ENCODE measurements around the gene CCDC88C. TPM values are rescaled to one million over a fixed set of nuclear protein-coding genes. Genes with fewer than 3 reads are reported as not detected.

CCDC88C gene
- total and polyA plus RNA-seq, 4 donors: 16.5 to 66.0 (median 32.1) TPM

- DNase-seq: no peak
- Histone ChIP-seq H3K9ac (ENCODE audit: insufficient read depth in 1 of 2, low read length in 2 of 2) (no peak overlapping the region), H3K4me3 (no peak overlapping the region), H3K9me3 (ENCODE audit: control insufficient read depth in 4 of 4, insufficient read depth in 3 of 4, low read length in 3 of 4) (no peaks in the 10 kb centered on the region), H3K27ac (ENCODE audit: low read depth in 1 of 2, low read length in 1 of 2) (no peak overlapping the region), H3K4me1 (ENCODE audit: control insufficient read depth in 5 of 5, insufficient read depth in 5 of 5, low read length in 5 of 5) (no peaks in the 10 kb centered on the region), H3K27me3 (ENCODE audit: control insufficient read depth in 3 of 3, insufficient read depth in 3 of 3, low read length in 2 of 3) (no peaks in the 10 kb centered on the region), H3K36me3 (ENCODE audit: control insufficient read depth in 4 of 4, insufficient read depth in 4 of 4, low read length in 4 of 4) (no peaks in the 10 kb centered on the region)
- 82 to 87% methylated on average over 9 of the region's 9 CpGs for WGBS, 2 donors
- ATAC-seq (ENCODE audit: insufficient read depth, low FRiP score): no peak
- TF ChIP-seq, protein P1, sequence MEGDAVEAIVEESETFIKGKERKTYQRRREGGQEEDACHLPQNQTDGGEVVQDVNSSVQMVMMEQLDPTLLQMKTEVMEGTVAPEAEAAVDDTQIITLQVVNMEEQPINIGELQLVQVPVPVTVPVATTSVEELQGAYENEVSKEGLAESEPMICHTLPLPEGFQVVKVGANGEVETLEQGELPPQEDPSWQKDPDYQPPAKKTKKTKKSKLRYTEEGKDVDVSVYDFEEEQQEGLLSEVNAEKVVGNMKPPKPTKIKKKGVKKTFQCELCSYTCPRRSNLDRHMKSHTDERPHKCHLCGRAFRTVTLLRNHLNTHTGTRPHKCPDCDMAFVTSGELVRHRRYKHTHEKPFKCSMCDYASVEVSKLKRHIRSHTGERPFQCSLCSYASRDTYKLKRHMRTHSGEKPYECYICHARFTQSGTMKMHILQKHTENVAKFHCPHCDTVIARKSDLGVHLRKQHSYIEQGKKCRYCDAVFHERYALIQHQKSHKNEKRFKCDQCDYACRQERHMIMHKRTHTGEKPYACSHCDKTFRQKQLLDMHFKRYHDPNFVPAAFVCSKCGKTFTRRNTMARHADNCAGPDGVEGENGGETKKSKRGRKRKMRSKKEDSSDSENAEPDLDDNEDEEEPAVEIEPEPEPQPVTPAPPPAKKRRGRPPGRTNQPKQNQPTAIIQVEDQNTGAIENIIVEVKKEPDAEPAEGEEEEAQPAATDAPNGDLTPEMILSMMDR (IDR thresholded peaks at IDR 0.05; ENCODE audit: control extremely low read depth, extremely low read depth): no peak
Measured at GRCh38 chr14:91424813-91425530, 7.4 kb upstream of the CCDC88C start.

GRCh38 chr14:91420686-91421085, 3.1 kb upstream of the CCDC88C start:
- DNase-seq (no peak), ATAC-seq (ENCODE audit: insufficient read depth, low FRiP score) (no peak)
- H3K27ac ChIP-seq (ENCODE audit: low read depth in 1 of 2, low read length in 1 of 2): no peak overlapping the region
- H3K9me3 ChIP-seq (ENCODE audit: control insufficient read depth in 4 of 4, insufficient read depth in 3 of 4, low read length in 3 of 4): no peaks in the 10 kb centered on the region
- H3K4me3 ChIP-seq: no peak overlapping the region
- no peak overlapping the region for H3K9ac ChIP-seq (ENCODE audit: insufficient read depth in 1 of 2, low read length in 2 of 2)
- peaks cover 0 to 27% (median 6%) of the 10 kb centered on the region in 5 donors for H3K4me1 ChIP-seq (ENCODE audit: control insufficient read depth in 5 of 5, insufficient read depth in 5 of 5, low read length in 5 of 5)
- H3K27me3 ChIP-seq (ENCODE audit: control insufficient read depth in 3 of 3, insufficient read depth in 3 of 3, low read length in 2 of 3): peaks cover 0 to 8% (median 2%) of the 10 kb centered on the region in 3 donors
- no peaks in the 10 kb centered on the region for H3K36me3 ChIP-seq (ENCODE audit: control insufficient read depth in 4 of 4, insufficient read depth in 4 of 4, low read length in 4 of 4)
- TF ChIP-seq, protein P1 (IDR thresholded peaks at IDR 0.05; ENCODE audit: control extremely low read depth, extremely low read depth): no peak
- WGBS, 2 donors: 85 to 88% methylated on average over 2 of the region's 2 CpGs

DNA sequence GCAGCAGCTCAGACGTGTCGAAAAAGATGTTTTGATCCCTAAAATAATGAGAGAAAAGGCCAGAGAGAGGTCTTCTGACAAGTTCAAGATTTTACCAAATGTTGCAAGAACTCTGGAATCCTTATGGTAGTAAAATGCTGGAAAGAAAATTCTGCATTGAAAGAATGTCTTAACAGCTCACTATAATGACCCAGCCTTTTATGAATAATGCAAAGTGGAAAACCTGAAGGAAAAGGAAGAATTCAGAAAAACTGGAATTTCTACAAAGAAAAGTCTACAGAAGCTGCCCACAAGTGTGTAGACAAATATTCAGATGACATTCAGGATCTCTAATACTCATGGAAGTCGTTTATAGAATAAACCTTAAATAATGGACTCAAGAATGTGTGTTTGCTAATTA, 1.8 kb upstream of the CCDC88C start:
- Histone ChIP-seq H3K9me3 (ENCODE audit: control insufficient read depth in 4 of 4, insufficient read depth in 3 of 4, low read length in 3 of 4) (no peaks in the 10 kb centered on the region), H3K36me3 (ENCODE audit: control insufficient read depth in 4 of 4, insufficient read depth in 4 of 4, low read length in 4 of 4) (no peaks in the 10 kb centered on the region), H3K9ac (ENCODE audit: insufficient read depth in 1 of 2, low read length in 2 of 2) (peak overlapping the region in 1 of 2 donors; percentile 39), H3K4me1 (ENCODE audit: control insufficient read depth in 5 of 5, insufficient read depth in 5 of 5, low read length in 5 of 5) (peaks cover 0 to 27% (median 6%) of the 10 kb centered on the region in 5 donors), H3K27ac (ENCODE audit: low read depth in 1 of 2, low read length in 1 of 2) (no peak overlapping the region), H3K4me3 (no peak overlapping the region), H3K27me3 (ENCODE audit: control insufficient read depth in 3 of 3, insufficient read depth in 3 of 3, low read length in 2 of 3) (peaks cover 0 to 8% (median 2%) of the 10 kb centered on the region in 3 donors)
- WGBS, 2 donors: 52 to 65% methylated on average over 3 of the region's 3 CpGs
- TF ChIP-seq, protein P1 (IDR thresholded peaks at IDR 0.05; ENCODE audit: control extremely low read depth, extremely low read depth): no peak
- DNase-seq: peak in 1 of 3 donors; percentile 38
- ATAC-seq (ENCODE audit: insufficient read depth, low FRiP score): no peak

Data from lung (tissue), 12 donors.